Measurements from ENCODE around the gene DLX3. TPM values are rescaled to one million over a fixed set of nuclear protein-coding genes. Genes with fewer than 3 reads are reported as not detected.

DLX3 gene
- total RNA-seq, 1 experiment from 2014 or later, result 0.74 TPM

Other genes starting within 250 kb of the DLX3 start
- gene FAM117A, start 231.1 kb downstream of the DLX3 start, total RNA-seq (2021), result 26.2 to 30.4 TPM (median 29.7 TPM) in 3 replicates
- 165 to 199 TPM (median 171 TPM) in 3 replicates for gene KAT7, start 206.5 kb downstream of the DLX3 start, total RNA-seq (2021)
- gene TAC4, start 147.2 kb downstream of the DLX3 start, total RNA-seq (2021), result not detected in 3 replicates
- 1.3 to 1.8 TPM (median 1.6 TPM) in 3 replicates for gene DLX4, start 26.0 kb downstream of the DLX3 start, total RNA-seq (2021)
- gene ITGA3, start 60.9 kb upstream of the DLX3 start, total RNA-seq (2021), result 35.3 to 44.2 TPM (median 35.5 TPM) in 3 replicates
- 16.6 to 21.3 TPM (median 19.8 TPM) in 3 replicates for gene PDK2, start 100.1 kb upstream of the DLX3 start, total RNA-seq (2021)
- gene SAMD14, start 134.9 kb upstream of the DLX3 start, total RNA-seq (2021), result 4.5 to 6.0 TPM (median 5.9 TPM) in 3 replicates
- gene PPP1R9B, start 155.5 kb upstream of the DLX3 start, total RNA-seq (2021), result 20.4 to 21.7 TPM (median 20.6 TPM) in 3 replicates
- 0.39 to 1.0 TPM in 2 of 3 replicates, not detected in the other for gene SGCA, start 170.8 kb upstream of the DLX3 start, total RNA-seq (2021)
- gene COL1A1, start 206.4 kb upstream of the DLX3 start, total RNA-seq (2021), result 46.1 to 52.1 TPM (median 50.4 TPM) in 3 replicates

Data from WTC11 (cell line).